ENCODE data around the gene EPB41L4B. TPM values are rescaled to one million over a fixed set of nuclear protein-coding genes. Genes with fewer than 3 reads are reported as not detected.

EPB41L4B gene
- total and polyA plus RNA-seq, 2 of the 13 experiments (the other 11 are each of a cell fraction or from before 2014, with no cell fraction given), result 17.6 to 22.1 TPM

DNA sequence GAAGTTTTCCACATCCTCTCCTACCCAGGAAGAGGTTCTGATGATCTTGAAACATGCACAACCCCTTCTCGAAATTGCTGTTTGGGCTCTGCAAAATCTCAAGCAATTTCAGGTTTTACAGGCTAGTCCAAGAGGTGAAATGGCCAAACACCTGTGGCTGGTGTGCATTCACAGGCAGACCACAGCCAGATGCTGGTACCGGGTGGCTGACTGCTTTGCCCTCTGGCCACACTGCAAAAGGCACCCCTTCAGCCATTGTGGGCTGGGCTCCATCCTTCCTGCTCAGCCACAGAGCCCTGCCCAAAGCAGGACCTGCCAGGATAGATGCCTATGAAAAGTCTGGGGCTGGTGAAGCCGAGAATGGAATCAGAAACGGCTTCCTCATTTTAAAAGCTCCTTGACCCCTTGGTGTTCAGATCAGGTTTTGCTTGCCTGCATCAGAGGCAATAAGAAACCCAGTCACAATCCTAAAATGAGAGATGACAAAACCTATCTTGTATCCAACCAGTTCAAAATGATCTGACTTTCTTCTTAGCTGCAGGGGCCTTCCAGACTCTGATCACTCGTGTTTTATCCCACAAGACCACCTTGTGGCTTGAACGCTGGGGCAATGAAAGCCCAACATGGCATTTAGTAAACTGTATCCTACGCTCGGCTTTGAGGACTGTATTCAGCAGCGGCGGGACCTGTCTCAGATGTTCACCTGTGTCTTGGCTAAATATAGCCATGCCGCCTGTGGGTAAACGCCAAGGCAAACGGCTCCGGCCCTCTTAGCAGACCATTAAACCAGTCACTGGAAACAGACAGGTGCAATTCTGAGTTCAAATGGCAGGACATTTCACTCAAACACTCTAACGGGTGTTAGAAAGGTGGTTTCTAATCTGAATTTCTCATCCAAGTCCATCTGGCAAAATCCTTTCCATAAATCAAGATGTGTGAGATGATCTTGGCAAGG lies 49.6 kb downstream of the EPB41L4B start:
- no peaks in the 10 kb centered on the region for H4K20me1 ChIP-seq (ENCODE audit: insufficient read depth, low read length)
- H3K4me3 ChIP-seq (replicated peaks in 1 of 3; ENCODE audit: insufficient read depth in 1 of 3, low read depth in 2 of 3, low read length in 3 of 3), result no peak overlapping the region
- intact Hi-C loops (cut with micrococcal nuclease; ENCODE audit: unreplicated experiment) (no loop called here), in situ Hi-C loops (cut with HindIII; ENCODE audit: extremely low pct_ligation_motif_present, low pct_unique_long_range_greater_than_20kb) (no loop called here)
- FAIRE-seq (no peak), DNase-seq (ENCODE audit: low spot score) (no peak), ATAC-seq (no peak)
- H3K9me3 ChIP-seq (ENCODE audit: low read length), result no peaks in the 10 kb centered on the region
- peaks cover 3 to 14% of the 10 kb centered on the region in 2 experiments for H3K36me3 ChIP-seq (replicated peaks in 1 of 2; ENCODE audit: control insufficient read depth in 1 of 2, insufficient read depth in 2 of 2, low read length in 2 of 2)
- ChIA-PET CTCF (ENCODE audit: low intra/inter-chr PET ratio, low total read pairs) (no interaction called here), POLR2A (no interaction called here)
- H3K9ac ChIP-seq (ENCODE audit: insufficient read depth, low read depth, low read length), result no peak overlapping the region
- H3K79me2 ChIP-seq (ENCODE audit: insufficient read depth, low read length), result no peaks in the 10 kb centered on the region
- H3K27ac ChIP-seq (ENCODE audit: extremely low read length, insufficient read depth, low read length), result no peak overlapping the region
- peaks cover 11% of the 10 kb centered on the region for H3K4me1 ChIP-seq (ENCODE audit: insufficient read depth, low read length)
- no peak overlapping the region for H2AFZ ChIP-seq (ENCODE audit: low read length)
- WGBS (ENCODE audit: low lambda C conversion rate), result 93% methylated on average over 11 of the region's 15 CpGs
- no peaks in the 10 kb centered on the region for H3K27me3 ChIP-seq (ENCODE audit: control insufficient read depth in 1 of 2, insufficient read depth in 2 of 2, low read length in 2 of 2)
- BruUV-seq (replicated peaks), result no TSS peak
- H3K4me2 ChIP-seq (ENCODE audit: low read depth, low read length), result no peak overlapping the region
- TF ChIP-seq ZNF562 (CRISPR knock-in tag; IDR thresholded peaks at IDR 0.05; ENCODE audit: borderline replicate concordance), result no peak
- TF ChIP-seq FOXA3 (CRISPR knock-in tag; IDR thresholded peaks at IDR 0.05), result no peak

DNA sequence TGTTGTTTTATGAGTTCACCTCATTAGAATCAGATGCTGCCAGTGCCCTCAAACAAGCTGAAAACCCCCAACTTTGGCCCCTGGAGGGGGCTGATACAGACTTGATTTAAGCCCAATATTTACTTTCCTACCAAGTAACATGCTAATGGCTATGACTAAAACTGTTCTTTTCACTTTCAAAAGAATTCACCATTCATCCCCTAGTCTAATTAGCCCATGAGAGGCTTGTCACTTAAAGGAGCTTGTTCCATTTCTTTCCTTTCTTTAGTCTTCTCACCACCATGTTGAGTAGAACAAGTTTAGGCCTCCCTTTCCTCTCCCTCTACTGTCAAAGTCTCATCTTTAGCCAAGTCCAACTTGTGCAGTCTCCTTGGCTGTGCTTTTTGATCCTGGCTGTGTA lies 50.4 kb downstream of the EPB41L4B start:
- no peak overlapping the region for H3K4me2 ChIP-seq (ENCODE audit: low read depth, low read length)
- TF ChIP-seq NCOR1 (IDR thresholded peaks at IDR 0.05; ENCODE audit: borderline replicate concordance, low read length) (no peak), THAP8 (CRISPR knock-in tag; IDR thresholded peaks at IDR 0.05; ENCODE audit: borderline replicate concordance) (no peak), IRX3 (CRISPR knock-in tag; IDR thresholded peaks at IDR 0.05; ENCODE audit: borderline replicate concordance, low read depth) (no peak), ZNF276 (CRISPR knock-in tag; IDR thresholded peaks at IDR 0.05; ENCODE audit: low read depth) (no peak)
- TF ChIP-seq, protein P1, sequence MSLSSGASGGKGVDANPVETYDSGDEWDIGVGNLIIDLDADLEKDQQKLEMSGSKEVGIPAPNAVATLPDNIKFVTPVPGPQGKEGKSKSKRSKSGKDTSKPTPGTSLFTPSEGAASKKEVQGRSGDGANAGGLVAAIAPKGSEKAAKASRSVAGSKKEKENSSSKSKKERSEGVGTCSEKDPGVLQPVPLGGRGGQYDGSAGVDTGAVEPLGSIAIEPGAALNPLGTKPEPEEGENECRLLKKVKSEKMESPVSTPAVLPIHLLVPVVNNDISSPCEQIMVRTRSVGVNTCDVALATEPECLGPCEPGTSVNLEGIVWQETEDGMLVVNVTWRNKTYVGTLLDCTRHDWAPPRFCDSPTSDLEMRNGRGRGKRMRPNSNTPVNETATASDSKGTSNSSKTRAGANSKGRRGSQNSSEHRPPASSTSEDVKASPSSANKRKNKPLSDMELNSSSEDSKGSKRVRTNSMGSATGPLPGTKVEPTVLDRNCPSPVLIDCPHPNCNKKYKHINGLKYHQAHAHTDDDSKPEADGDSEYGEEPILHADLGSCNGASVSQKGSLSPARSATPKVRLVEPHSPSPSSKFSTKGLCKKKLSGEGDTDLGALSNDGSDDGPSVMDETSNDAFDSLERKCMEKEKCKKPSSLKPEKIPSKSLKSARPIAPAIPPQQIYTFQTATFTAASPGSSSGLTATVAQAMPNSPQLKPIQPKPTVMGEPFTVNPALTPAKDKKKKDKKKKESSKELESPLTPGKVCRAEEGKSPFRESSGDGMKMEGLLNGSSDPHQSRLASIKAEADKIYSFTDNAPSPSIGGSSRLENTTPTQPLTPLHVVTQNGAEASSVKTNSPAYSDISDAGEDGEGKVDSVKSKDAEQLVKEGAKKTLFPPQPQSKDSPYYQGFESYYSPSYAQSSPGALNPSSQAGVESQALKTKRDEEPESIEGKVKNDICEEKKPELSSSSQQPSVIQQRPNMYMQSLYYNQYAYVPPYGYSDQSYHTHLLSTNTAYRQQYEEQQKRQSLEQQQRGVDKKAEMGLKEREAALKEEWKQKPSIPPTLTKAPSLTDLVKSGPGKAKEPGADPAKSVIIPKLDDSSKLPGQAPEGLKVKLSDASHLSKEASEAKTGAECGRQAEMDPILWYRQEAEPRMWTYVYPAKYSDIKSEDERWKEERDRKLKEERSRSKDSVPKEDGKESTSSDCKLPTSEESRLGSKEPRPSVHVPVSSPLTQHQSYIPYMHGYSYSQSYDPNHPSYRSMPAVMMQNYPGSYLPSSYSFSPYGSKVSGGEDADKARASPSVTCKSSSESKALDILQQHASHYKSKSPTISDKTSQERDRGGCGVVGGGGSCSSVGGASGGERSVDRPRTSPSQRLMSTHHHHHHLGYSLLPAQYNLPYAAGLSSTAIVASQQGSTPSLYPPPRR (CRISPR knock-in tag; IDR thresholded peaks at IDR 0.05; ENCODE audit: borderline replicate concordance), result no peak
- TF ChIP-seq, protein P2, sequence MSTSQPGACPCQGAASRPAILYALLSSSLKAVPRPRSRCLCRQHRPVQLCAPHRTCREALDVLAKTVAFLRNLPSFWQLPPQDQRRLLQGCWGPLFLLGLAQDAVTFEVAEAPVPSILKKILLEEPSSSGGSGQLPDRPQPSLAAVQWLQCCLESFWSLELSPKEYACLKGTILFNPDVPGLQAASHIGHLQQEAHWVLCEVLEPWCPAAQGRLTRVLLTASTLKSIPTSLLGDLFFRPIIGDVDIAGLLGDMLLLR (CRISPR knock-in tag; IDR thresholded peaks at IDR 0.05), result no peak

More for the DNA sequence above, 50.4 kb downstream of the EPB41L4B start:
- H3K36me3 ChIP-seq (replicated peaks in 1 of 2; ENCODE audit: control insufficient read depth in 1 of 2, insufficient read depth in 2 of 2, low read length in 2 of 2), result peaks cover 3 to 14% of the 10 kb centered on the region in 2 experiments
- no peak overlapping the region for H3K9ac ChIP-seq (ENCODE audit: insufficient read depth, low read depth, low read length)
- no peak overlapping the region for H3K27ac ChIP-seq (ENCODE audit: extremely low read length, insufficient read depth, low read length)
- ATAC-seq, result no peak
- intact Hi-C loops (cut with micrococcal nuclease; ENCODE audit: unreplicated experiment), result no loop called here
- H3K27me3 ChIP-seq (ENCODE audit: control insufficient read depth in 1 of 2, insufficient read depth in 2 of 2, low read length in 2 of 2), result no peaks in the 10 kb centered on the region
- H2AFZ ChIP-seq (ENCODE audit: low read length), result no peak overlapping the region
- BruUV-seq (replicated peaks), result no TSS peak
- no peaks in the 10 kb centered on the region for H3K79me2 ChIP-seq (ENCODE audit: insufficient read depth, low read length)
- ChIA-PET CTCF (ENCODE audit: low intra/inter-chr PET ratio, low total read pairs) (no interaction called here), POLR2A (no interaction called here)
- in situ Hi-C loops (cut with HindIII; ENCODE audit: extremely low pct_ligation_motif_present, low pct_unique_long_range_greater_than_20kb), result no loop called here
- DNase-seq (ENCODE audit: low spot score), result no peak
- no peak for FAIRE-seq
- no peaks in the 10 kb centered on the region for H4K20me1 ChIP-seq (ENCODE audit: insufficient read depth, low read length)
- H3K9me3 ChIP-seq (ENCODE audit: low read length), result no peaks in the 10 kb centered on the region
- peaks cover 16% of the 10 kb centered on the region for H3K4me1 ChIP-seq (ENCODE audit: insufficient read depth, low read length)
- H3K4me3 ChIP-seq (replicated peaks in 1 of 3; ENCODE audit: insufficient read depth in 1 of 3, low read depth in 2 of 3, low read length in 3 of 3), result no peak overlapping the region

All from HepG2 (cell line).